Measurements from ENCODE around the gene MEG3. TPM values are rescaled to one million over a fixed set of nuclear protein-coding genes. Genes with fewer than 3 reads are reported as not detected.

MEG3 gene
- total and polyA plus RNA-seq, 3 experiments from 2014 or later, result 0.13 TPM; not detected in 2

GRCh38 chr14:100786131-100786530 lies 39.8 kb upstream of the MEG3 start:
- Mint-ChIP-seq H3K4me3 (no peak overlapping the region), H3K9me3 (no peaks in the 10 kb centered on the region), H3K36me3 (no peaks in the 10 kb centered on the region), H3K27me3 (peaks cover 14 to 27% of the 10 kb centered on the region in 2 donors), H3K4me1 (no peaks in the 10 kb centered on the region), H3K27ac (no peak overlapping the region)
- CTCF ChIA-PET, result no interaction called here
- no peaks in the 10 kb centered on the region for H3K9me3 ChIP-seq (ENCODE audit: low read length)
- no peak overlapping the region for H3K4me3 ChIP-seq (ENCODE audit: low read length)
- no peaks in the 10 kb centered on the region for H3K36me3 ChIP-seq (ENCODE audit: insufficient read depth, low read length)
- no peaks in the 10 kb centered on the region for H3K4me1 ChIP-seq (ENCODE audit: insufficient read depth, low read length)
- POLR2A ChIA-PET, result no interaction called here
- DNase-seq, result no peak
- H3K27ac ChIP-seq (ENCODE audit: low read depth, low read length), result no peak overlapping the region
- no peaks in the 10 kb centered on the region for H3K27me3 ChIP-seq (ENCODE audit: insufficient read depth, low read length, poor library complexity, severe bottlenecking)

- H3K9me3 Mint-ChIP-seq, result no peaks in the 10 kb centered on the region
- no peaks in the 10 kb centered on the region for H3K36me3 ChIP-seq (ENCODE audit: insufficient read depth, low read length)
- no peaks in the 10 kb centered on the region for H3K4me1 ChIP-seq (ENCODE audit: insufficient read depth, low read length)
- ChIA-PET CTCF (no interaction called here), POLR2A (no interaction called here)
- H3K9me3 ChIP-seq (ENCODE audit: low read length), result no peaks in the 10 kb centered on the region
- no peak overlapping the region for H3K27ac Mint-ChIP-seq
- no peak overlapping the region for H3K27ac ChIP-seq (ENCODE audit: low read depth, low read length)
- no peak overlapping the region for H3K4me3 Mint-ChIP-seq
- H3K4me1 Mint-ChIP-seq, result no peaks in the 10 kb centered on the region
- no peaks in the 10 kb centered on the region for H3K36me3 Mint-ChIP-seq
- H3K27me3 Mint-ChIP-seq, result peaks cover 14 to 28% of the 10 kb centered on the region in 2 donors
- H3K27me3 ChIP-seq (ENCODE audit: insufficient read depth, low read length, poor library complexity, severe bottlenecking), result no peaks in the 10 kb centered on the region
- no peak overlapping the region for H3K4me3 ChIP-seq (ENCODE audit: low read length)
- no peak for DNase-seq
Measured at GRCh38 chr14:100786576-100787219, 39.2 kb upstream of the MEG3 start.

DNA sequence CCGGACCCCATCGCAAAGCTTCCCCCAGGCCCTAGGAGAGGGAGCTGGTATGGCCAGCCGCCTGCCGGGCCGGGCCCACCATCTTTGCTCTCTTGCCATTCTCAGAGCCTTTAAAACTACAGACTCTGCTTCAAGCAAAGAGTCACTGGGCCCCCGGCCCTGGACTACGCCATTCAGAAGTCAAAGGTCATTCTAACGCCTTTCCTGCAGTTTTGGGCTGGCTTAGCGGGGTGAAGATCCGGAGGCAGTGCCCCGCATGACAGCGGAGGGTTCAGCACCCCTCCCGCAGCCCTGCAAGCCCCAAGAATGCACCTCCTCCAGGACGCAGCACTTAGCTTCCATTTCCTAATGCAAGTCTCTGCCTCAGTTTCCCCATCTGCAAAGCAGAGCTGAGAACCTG lies 38.3 kb upstream of the MEG3 start:
- Histone ChIP-seq H3K27me3 (ENCODE audit: insufficient read depth, low read length, poor library complexity, severe bottlenecking) (no peaks in the 10 kb centered on the region), H3K36me3 (ENCODE audit: insufficient read depth, low read length) (no peaks in the 10 kb centered on the region), H3K27ac (ENCODE audit: low read depth, low read length) (no peak overlapping the region), H3K9me3 (ENCODE audit: low read length) (no peaks in the 10 kb centered on the region), H3K4me1 (ENCODE audit: insufficient read depth, low read length) (no peaks in the 10 kb centered on the region), H3K4me3 (ENCODE audit: low read length) (no peak overlapping the region)
- CTCF ChIA-PET, result no interaction called here
- peaks cover 14 to 33% of the 10 kb centered on the region in 2 donors for H3K27me3 Mint-ChIP-seq
- H3K27ac Mint-ChIP-seq, result no peak overlapping the region
- no peaks in the 10 kb centered on the region for H3K4me1 Mint-ChIP-seq
- no peaks in the 10 kb centered on the region for H3K9me3 Mint-ChIP-seq
- H3K36me3 Mint-ChIP-seq, result no peaks in the 10 kb centered on the region
- POLR2A ChIA-PET, result no interaction called here
- no peak for DNase-seq
- no peak overlapping the region for H3K4me3 Mint-ChIP-seq

DNA sequence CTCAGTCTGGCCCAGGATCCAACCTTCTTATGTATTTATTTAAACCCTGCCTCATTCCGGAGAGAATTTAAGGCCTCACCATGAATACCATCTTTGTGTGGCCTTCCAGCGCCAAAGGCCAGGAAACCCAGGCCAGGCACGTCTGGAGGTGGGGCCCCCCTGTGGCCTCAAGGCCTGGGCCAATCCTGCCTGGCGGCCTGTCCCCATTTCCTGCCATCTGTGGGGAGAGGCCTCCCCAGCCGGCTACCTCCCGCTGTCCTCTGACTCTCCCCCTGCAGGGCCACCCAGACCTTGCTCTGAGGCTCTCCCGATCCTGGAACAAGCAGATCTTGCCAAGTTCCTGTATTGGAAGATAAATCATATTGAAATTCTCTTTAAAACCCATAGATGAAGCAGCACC lies 37.4 kb upstream of the MEG3 start:
- Mint-ChIP-seq H3K4me3 (no peak overlapping the region), H3K27me3 (peaks cover 14 to 38% of the 10 kb centered on the region in 2 donors), H3K36me3 (no peaks in the 10 kb centered on the region), H3K4me1 (no peaks in the 10 kb centered on the region), H3K9me3 (no peaks in the 10 kb centered on the region), H3K27ac (no peak overlapping the region)
- no peak for DNase-seq
- Histone ChIP-seq H3K36me3 (ENCODE audit: insufficient read depth, low read length) (no peaks in the 10 kb centered on the region), H3K4me1 (ENCODE audit: insufficient read depth, low read length) (no peaks in the 10 kb centered on the region), H3K4me3 (ENCODE audit: low read length) (no peak overlapping the region), H3K9me3 (ENCODE audit: low read length) (no peaks in the 10 kb centered on the region), H3K27me3 (ENCODE audit: insufficient read depth, low read length, poor library complexity, severe bottlenecking) (no peaks in the 10 kb centered on the region), H3K27ac (ENCODE audit: low read depth, low read length) (no peak overlapping the region)
- ChIA-PET CTCF (no interaction called here), POLR2A (no interaction called here)

DNA sequence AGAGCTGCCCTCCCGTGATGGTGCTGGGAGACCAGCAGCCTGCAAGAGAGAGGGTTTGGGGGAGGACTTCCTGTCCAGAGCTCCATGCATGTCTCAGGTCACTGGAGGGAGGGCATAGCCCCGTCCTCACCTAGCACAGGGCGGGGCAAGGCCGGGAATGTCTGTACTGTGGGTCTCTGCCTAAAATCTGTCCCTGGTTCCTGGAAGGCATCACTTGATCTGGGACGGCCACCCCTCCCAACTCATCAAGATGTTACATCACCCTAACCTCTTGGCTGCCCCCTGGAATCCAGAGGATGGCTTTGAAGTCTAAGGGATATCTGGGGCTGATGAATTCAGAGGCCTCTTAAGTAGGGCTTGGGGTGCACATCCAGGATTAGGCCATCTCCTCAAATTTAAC lies 37.0 kb upstream of the MEG3 start:
- H3K4me3 ChIP-seq (ENCODE audit: low read length), result no peak overlapping the region
- no peak for DNase-seq
- Mint-ChIP-seq H3K4me1 (no peaks in the 10 kb centered on the region), H3K27me3 (peaks cover 14 to 38% of the 10 kb centered on the region in 2 donors), H3K36me3 (no peaks in the 10 kb centered on the region), H3K4me3 (no peak overlapping the region), H3K9me3 (no peaks in the 10 kb centered on the region), H3K27ac (no peak overlapping the region)
- H3K27ac ChIP-seq (ENCODE audit: low read depth, low read length), result no peak overlapping the region
- CTCF ChIA-PET, result no interaction called here
- H3K36me3 ChIP-seq (ENCODE audit: insufficient read depth, low read length), result no peaks in the 10 kb centered on the region
- no peaks in the 10 kb centered on the region for H3K4me1 ChIP-seq (ENCODE audit: insufficient read depth, low read length)
- POLR2A ChIA-PET, result no interaction called here
- no peaks in the 10 kb centered on the region for H3K9me3 ChIP-seq (ENCODE audit: low read length)
- no peaks in the 10 kb centered on the region for H3K27me3 ChIP-seq (ENCODE audit: insufficient read depth, low read length, poor library complexity, severe bottlenecking)

DNA sequence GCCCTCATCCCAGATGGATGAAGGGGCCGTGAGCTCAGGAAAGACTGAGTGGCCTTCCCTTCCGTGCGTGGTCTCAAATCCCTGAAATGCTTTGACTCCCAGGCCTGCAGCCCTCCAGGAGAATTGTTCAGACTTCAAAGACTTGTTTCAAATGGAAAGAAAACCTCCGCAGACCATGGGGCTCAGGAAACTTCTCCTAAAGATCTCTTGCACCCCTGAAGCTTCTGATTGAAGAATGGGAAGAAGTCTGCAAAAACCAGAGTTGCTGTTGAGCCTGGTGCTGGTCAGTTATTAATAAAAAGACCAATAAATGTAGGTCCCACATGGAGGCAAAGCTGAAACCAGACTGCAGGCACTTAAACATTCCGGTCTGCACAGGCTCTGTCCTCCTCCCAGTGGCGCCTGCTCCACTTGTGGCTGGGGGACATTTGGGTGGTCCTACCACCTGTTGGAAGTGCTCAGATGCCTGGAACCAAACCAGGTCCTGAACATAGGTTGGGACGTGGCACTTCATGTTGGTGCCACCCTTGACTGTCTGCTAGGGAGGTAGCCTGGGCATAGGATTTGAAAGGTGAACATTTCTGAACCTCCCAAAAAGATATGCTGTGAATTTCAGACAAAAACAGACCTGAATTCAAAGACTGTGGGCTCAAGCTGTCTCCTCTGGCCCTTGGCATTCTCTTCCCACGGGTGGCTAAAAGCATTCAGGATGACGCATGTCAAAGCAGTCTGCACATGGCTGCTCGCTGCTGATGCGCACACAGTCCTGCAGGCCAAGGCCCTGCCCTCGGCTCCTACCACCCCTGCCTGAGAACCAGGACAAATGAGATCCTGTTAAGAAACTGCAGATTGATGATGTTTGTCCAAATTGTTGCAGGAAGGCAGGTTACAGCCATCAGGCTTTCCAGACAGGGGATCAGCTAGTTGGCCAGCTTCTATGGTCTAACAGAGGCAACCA lies 36.2 kb upstream of the MEG3 start:
- H3K4me1 Mint-ChIP-seq, result no peaks in the 10 kb centered on the region
- CTCF ChIA-PET, result no interaction called here
- H3K4me3 ChIP-seq (ENCODE audit: low read length), result no peak overlapping the region

GRCh38 chr14:100790502-100791347 lies 35.2 kb upstream of the MEG3 start:
- peaks cover 14 to 40% of the 10 kb centered on the region in 2 donors for H3K27me3 Mint-ChIP-seq
- H3K4me1 ChIP-seq (ENCODE audit: insufficient read depth, low read length), result no peaks in the 10 kb centered on the region
- ChIA-PET POLR2A (no interaction called here), CTCF (no interaction called here)
- no peak overlapping the region for H3K27ac Mint-ChIP-seq
- H3K9me3 Mint-ChIP-seq, result no peaks in the 10 kb centered on the region
- H3K4me3 Mint-ChIP-seq, result no peak overlapping the region
- no peaks in the 10 kb centered on the region for H3K36me3 Mint-ChIP-seq
- H3K27me3 ChIP-seq (ENCODE audit: insufficient read depth, low read length, poor library complexity, severe bottlenecking), result no peaks in the 10 kb centered on the region
- no peak for DNase-seq
- H3K9me3 ChIP-seq (ENCODE audit: low read length), result no peaks in the 10 kb centered on the region
- H3K36me3 ChIP-seq (ENCODE audit: insufficient read depth, low read length), result no peaks in the 10 kb centered on the region
- peak overlapping the region; percentile 54 for H3K27ac ChIP-seq (ENCODE audit: low read depth, low read length)
- H3K4me1 Mint-ChIP-seq, result no peaks in the 10 kb centered on the region
- H3K4me3 ChIP-seq (ENCODE audit: low read length), result no peak overlapping the region

More for the DNA sequence above, 36.2 kb upstream of the MEG3 start:
- Histone ChIP-seq H3K27ac (ENCODE audit: low read depth, low read length) (no peak overlapping the region), H3K4me1 (ENCODE audit: insufficient read depth, low read length) (no peaks in the 10 kb centered on the region), H3K27me3 (ENCODE audit: insufficient read depth, low read length, poor library complexity, severe bottlenecking) (no peaks in the 10 kb centered on the region), H3K36me3 (ENCODE audit: insufficient read depth, low read length) (no peaks in the 10 kb centered on the region), H3K9me3 (ENCODE audit: low read length) (no peaks in the 10 kb centered on the region)
- Mint-ChIP-seq H3K27me3 (peaks cover 14 to 45% of the 10 kb centered on the region in 2 donors), H3K36me3 (no peaks in the 10 kb centered on the region), H3K9me3 (no peaks in the 10 kb centered on the region), H3K4me3 (no peak overlapping the region), H3K27ac (no peak overlapping the region)
- no peak for DNase-seq
- POLR2A ChIA-PET, result no interaction called here

DNA sequence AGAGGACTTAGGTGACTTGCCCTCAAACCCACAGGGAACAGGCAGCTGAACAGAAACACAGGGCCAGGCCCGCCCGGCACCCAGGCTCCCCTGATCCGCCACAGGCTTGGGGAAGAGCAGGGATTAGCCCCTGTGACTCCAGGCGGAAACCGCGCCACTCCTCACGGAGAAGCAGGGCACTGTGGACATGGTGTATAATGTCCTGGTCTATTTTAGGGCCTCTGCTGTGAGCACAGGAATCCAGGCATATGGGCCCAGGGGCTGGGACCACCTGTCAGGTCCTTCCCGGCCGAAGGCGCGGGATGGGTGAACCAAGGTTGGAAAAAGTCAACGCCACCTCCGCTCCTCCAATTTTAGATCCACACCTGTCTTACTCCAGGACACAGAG lies 34.6 kb upstream of the MEG3 start:
- ChIA-PET CTCF (no interaction called here), POLR2A (no interaction called here)
- Mint-ChIP-seq H3K4me1 (no peaks in the 10 kb centered on the region), H3K9me3 (no peaks in the 10 kb centered on the region), H3K4me3 (no peak overlapping the region), H3K27me3 (peaks cover 14 to 40% of the 10 kb centered on the region in 2 donors), H3K36me3 (no peaks in the 10 kb centered on the region), H3K27ac (no peak overlapping the region)
- Histone ChIP-seq H3K9me3 (ENCODE audit: low read length) (no peaks in the 10 kb centered on the region), H3K4me1 (ENCODE audit: insufficient read depth, low read length) (no peaks in the 10 kb centered on the region), H3K27ac (ENCODE audit: low read depth, low read length) (peak overlapping the region; percentile 54), H3K36me3 (ENCODE audit: insufficient read depth, low read length) (no peaks in the 10 kb centered on the region), H3K4me3 (ENCODE audit: low read length) (no peak overlapping the region), H3K27me3 (ENCODE audit: insufficient read depth, low read length, poor library complexity, severe bottlenecking) (no peaks in the 10 kb centered on the region)
- DNase-seq, result no peak

Measured in CD8-positive, alpha-beta memory T cell (primary cell).